Epithelial cell of proximal tubule (primary cell): Measurements from ENCODE around the gene RABL6. TPM values are rescaled to one million over a fixed set of nuclear protein-coding genes. Genes with fewer than 3 reads are reported as not detected.
"Not testable (repeated sequence)": the region's sequence is repeated elsewhere in the genome, so short reads cannot be mapped to it uniquely, and the experiment has no call there.

ENCODE experiments used
- DNase-seq: peaks from one replicate; pipeline ENCODE4 v3.0.0-alpha.2; 2011; ENCODE audit warnings: low read depth
- H3K4me3 ChIP-seq: 2 replicates; pipeline ENCODE4 v1.5.1; 2011; ENCODE audit warnings: low read depth, mild to moderate bottlenecking, low read length
- total RNA-seq: library from RNA; depleted of rRNA; stranded (reverse); fragments of >200 nt; gene quantifications from 2 replicates; pipeline ENCODE4 v1.2.3, GENCODE V29; 2015
- TF ChIP-seq, protein P1 (sequence below): conservative IDR thresholded peaks from 2 replicates; pipeline ENCODE4 v1.5.1; 2012; ENCODE audit warnings: low read depth, mild to moderate bottlenecking, low read length

RABL6 gene
- total RNA-seq, 1 donor from 2014 or later: 114 TPM

- TF ChIP-seq, protein P1, sequence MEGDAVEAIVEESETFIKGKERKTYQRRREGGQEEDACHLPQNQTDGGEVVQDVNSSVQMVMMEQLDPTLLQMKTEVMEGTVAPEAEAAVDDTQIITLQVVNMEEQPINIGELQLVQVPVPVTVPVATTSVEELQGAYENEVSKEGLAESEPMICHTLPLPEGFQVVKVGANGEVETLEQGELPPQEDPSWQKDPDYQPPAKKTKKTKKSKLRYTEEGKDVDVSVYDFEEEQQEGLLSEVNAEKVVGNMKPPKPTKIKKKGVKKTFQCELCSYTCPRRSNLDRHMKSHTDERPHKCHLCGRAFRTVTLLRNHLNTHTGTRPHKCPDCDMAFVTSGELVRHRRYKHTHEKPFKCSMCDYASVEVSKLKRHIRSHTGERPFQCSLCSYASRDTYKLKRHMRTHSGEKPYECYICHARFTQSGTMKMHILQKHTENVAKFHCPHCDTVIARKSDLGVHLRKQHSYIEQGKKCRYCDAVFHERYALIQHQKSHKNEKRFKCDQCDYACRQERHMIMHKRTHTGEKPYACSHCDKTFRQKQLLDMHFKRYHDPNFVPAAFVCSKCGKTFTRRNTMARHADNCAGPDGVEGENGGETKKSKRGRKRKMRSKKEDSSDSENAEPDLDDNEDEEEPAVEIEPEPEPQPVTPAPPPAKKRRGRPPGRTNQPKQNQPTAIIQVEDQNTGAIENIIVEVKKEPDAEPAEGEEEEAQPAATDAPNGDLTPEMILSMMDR: no peak
- H3K4me3 ChIP-seq: no peak overlapping the region
- DNase-seq: no peak
These were observed 60.2 kb downstream of the RABL6 start for GRCh38 chr9:136867917-136868316.

DNA sequence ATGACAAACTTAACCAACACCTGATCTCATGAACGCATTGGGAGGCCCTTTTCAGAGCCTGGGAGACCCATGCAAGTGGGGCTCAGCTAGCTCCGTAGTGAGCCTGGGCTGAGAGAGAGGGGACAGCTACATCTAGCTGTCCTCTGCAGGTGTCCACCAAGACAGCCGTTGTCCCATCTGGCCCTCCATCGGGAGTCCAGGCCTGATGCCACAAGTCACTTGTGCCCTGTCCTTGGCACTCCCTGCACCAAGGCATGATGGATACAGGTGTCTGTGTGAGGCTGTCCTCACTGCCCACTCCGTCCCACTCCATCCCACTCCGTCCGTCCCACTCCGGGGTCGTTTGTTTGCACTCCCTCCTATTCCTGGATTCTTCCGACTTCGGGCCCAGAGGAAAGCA, 60.9 kb downstream of the RABL6 start:
- DNase-seq: no peak
- TF ChIP-seq, protein P1: no peak

DNA sequence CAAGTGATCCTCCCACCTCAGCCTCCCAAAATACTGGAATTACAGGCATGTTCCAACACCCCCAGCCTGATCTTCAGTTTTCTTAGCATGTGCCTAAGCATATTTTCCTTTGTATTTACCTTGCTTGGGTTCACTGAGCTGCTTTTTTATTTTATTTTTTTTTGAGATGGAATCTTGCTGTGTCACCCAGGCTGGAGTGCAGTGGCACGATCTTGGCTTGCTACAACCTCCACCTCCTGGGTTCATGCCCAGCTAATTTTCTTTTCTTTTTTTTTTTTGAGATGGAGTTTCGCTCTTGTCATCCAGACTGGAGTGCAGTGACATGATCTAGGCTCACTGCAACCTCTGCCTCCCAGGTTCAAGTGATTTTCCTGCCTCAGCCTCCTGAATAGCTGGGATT, 61.9 kb downstream of the RABL6 start:
- DNase-seq, H3K4me3 ChIP-seq: not testable (repeated sequence)

More for the DNA sequence above, 60.9 kb downstream of the RABL6 start:
- H3K4me3 ChIP-seq: no peak overlapping the region

DNA sequence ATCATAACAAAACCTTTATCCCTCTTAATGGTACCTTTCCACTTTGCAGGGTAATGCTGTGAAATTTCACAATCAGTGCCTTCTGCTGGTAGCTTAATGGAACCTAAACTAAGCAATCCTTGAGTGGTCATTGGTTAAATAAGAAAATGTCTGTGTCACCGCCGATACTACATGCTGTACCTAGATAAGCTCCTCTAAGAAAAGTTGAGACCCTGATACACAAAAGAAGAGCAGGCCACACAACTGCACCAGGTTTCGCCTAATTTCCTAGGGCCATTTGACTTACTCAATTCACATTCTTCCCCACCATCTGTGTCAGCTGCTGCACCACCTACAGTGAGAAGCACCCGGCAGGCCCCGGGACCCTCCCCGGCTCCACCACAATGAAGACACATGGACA, 67.4 kb downstream of the RABL6 start:
- TF ChIP-seq, protein P1: no peak
- no peak overlapping the region for H3K4me3 ChIP-seq
- no peak for DNase-seq

DNA sequence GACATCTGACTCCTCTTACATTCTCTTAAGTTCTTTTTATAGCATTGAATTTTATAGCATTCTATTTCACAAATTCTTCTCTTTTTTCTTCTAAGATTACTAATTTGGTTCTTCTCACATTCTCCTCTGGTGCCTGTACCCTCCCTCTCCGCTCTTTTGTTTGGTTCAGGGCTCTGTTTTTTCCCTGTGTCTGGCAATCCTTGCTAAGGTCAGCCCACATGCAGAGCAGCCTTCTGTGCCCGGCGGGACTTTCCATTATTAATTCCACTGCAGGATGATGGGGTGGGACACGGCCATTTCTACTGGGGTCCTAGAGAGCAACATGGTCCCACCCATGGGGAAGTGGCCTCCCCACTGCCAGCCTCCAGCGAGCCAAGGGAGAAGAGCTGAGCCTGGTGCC, 68.7 kb downstream of the RABL6 start:
- TF ChIP-seq, protein P1: no peak
- no peak overlapping the region for H3K4me3 ChIP-seq
- DNase-seq: no peak

- TF ChIP-seq, protein P1: no peak
- no peak overlapping the region for H3K4me3 ChIP-seq
These were observed 72.9 kb downstream of the RABL6 start for GRCh38 chr9:136880651-136881050.

GRCh38 chr9:136881691-136882108, 74.0 kb downstream of the RABL6 start:
- DNase-seq: no peak
- TF ChIP-seq, protein P1: no peak
- H3K4me3 ChIP-seq: peak overlapping the region; percentile 6

More at GRCh38 chr9:136880651-136881050, 72.9 kb downstream of the RABL6 start:
- no peak for DNase-seq
